Measurements from ENCODE around the gene YIF1B.

DNA sequence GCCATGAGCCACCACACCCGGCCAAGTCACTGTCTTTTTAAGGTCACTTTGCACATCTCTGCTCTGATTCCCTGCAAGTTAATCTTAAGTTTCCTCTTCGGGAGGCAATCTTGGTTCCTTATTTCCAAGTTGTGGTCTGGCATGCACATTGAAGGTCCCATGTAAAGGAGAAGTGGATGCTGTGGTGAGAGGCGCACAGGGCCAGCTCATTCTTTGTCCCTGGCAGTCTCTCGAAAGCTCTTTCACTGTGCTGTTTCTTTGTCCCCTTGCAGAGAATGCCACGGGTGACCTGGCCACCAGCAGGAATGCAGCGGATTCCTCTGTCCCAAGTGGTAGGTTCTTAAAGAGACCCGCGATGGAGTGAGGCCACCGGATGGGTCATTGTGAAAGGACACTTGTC, 28.1 kb downstream of the YIF1B start:
- TF ChIP-seq SUZ12 (IDR thresholded peaks at IDR 0.05) (no peak), TARDBP (IDR thresholded peaks at IDR 0.05) (no peak), FOXK2 (IDR thresholded peaks at IDR 0.05) (no peak), FOXM1 (IDR thresholded peaks at IDR 0.05; ENCODE audit: borderline replicate concordance) (no peak), HDGF (IDR thresholded peaks at IDR 0.05; ENCODE audit: borderline replicate concordance) (no peak), ELF4 (IDR thresholded peaks at IDR 0.05) (no peak), ZNF384 (IDR thresholded peaks at IDR 0.05) (no peak), BHLHE40 (IDR thresholded peaks at IDR 0.05; ENCODE audit: borderline replicate concordance) (no peak), SP1 (IDR thresholded peaks at IDR 0.05) (no peak), FOXA1 (IDR thresholded peaks at IDR 0.05) (no peak), L3MBTL2 (conservative IDR thresholded peaks at IDR 0.05) (no peak), LEF1 (IDR thresholded peaks at IDR 0.05; ENCODE audit: borderline replicate concordance) (no peak), ARNT (IDR thresholded peaks at IDR 0.05) (no peak)
- TF ChIP-seq, protein P1, sequence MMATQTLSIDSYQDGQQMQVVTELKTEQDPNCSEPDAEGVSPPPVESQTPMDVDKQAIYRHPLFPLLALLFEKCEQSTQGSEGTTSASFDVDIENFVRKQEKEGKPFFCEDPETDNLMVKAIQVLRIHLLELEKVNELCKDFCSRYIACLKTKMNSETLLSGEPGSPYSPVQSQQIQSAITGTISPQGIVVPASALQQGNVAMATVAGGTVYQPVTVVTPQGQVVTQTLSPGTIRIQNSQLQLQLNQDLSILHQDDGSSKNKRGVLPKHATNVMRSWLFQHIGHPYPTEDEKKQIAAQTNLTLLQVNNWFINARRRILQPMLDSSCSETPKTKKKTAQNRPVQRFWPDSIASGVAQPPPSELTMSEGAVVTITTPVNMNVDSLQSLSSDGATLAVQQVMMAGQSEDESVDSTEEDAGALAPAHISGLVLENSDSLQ (IDR thresholded peaks at IDR 0.05): no peak

Data from HEK293T (cell line).